A549 (cell line): Measurements from ENCODE around the gene AP3B2.

Experiments used
- CHD2 ChIP-seq: fragments of 150-350 bp; IDR thresholded peaks from 2 replicates; pipeline ENCODE4 v1.6.1; 2014; ENCODE audit warnings: low read length; ENCODE audit not compliant: partially characterized antibody
- CTCF ChIP-seq: fragments of >200 bp; sonication (Bioruptor Twin); formaldehyde crosslinking; IDR thresholded peaks from 3 replicates; pipeline ENCODE4 v1.5.1; 2016
- ELK1 ChIP-seq: fragments of 150-350 bp; IDR thresholded peaks from 2 replicates; pipeline ENCODE4 v1.6.1; 2014; ENCODE audit warnings: low read depth, mild to moderate bottlenecking, low read length
- EP300 ChIP-seq, 2 experiments: fragments of >200 bp; sonication (Bioruptor Twin); formaldehyde crosslinking; IDR thresholded peaks; 2 replicates in 1 of 2; 3 replicates in 1 of 2; pipeline ENCODE4 v1.6.1; 2016 to 2017
- FOSL2 ChIP-seq, 2 experiments: fragments of 450-650 bp in 1 of 2; fragments of >200 bp in 1 of 2; sonication (Bioruptor Twin) in 1 of 2; formaldehyde crosslinking; IDR thresholded peaks; 2 replicates each; pipeline versions ENCODE4 v1.5.0 to v1.6.1; 2016 to 2020; ENCODE audit warnings: mild to moderate bottlenecking in 1 of 2, moderate library complexity in 1 of 2
- JUN ChIP-seq, 2 experiments: fragments of >200 bp; sonication (Bioruptor Twin); formaldehyde crosslinking; IDR thresholded peaks; 2 replicates in 1 of 2; 3 replicates in 1 of 2; pipeline ENCODE4 v1.6.1; 2016 to 2017
- KDM1A ChIP-seq: fragments of 200-600 bp; sonication (generic); IDR thresholded peaks from 2 replicates; pipeline ENCODE4 v1.6.1; 2016; ENCODE audit warnings: low read depth, mild to moderate bottlenecking
- NFE2L2 ChIP-seq: fragments of 150-350 bp; conservative IDR thresholded peaks from 2 replicates; pipeline ENCODE4 v1.6.1; 2014; ENCODE audit warnings: low read length
- PHF8 ChIP-seq: fragments of 200-600 bp; sonication (generic); IDR thresholded peaks from 2 replicates; pipeline ENCODE4 v1.6.1; 2016; ENCODE audit warnings: low read depth, mild to moderate bottlenecking, antibody characterized with exemption, moderate library complexity, borderline replicate concordance
- POLR2A ChIP-seq: IDR thresholded peaks from 2 replicates; pipeline ENCODE4 v1.6.1; 2012; ENCODE audit warnings: mild to moderate bottlenecking, low read length
- RCOR1 ChIP-seq: fragments of 150-350 bp; IDR thresholded peaks from 2 replicates; pipeline ENCODE4 v1.6.1; 2014; ENCODE audit warnings: antibody characterized with exemption, low read length, low read depth
- RNF2 ChIP-seq: fragments of 200-600 bp; sonication (generic); IDR thresholded peaks from 2 replicates; pipeline ENCODE4 v1.6.1; 2016; ENCODE audit warnings: low read depth, mild to moderate bottlenecking, antibody characterized with exemption, moderate library complexity, borderline replicate concordance
- TP53 ChIP-seq: fragments of 250-450 bp; sonication (Bioruptor Pico); IDR thresholded peaks from 2 replicates; pipeline ENCODE4 v1.5.0; 2021; ENCODE audit warnings: mild to moderate bottlenecking, moderate library complexity

GRCh38 chr15:82670699-82671098 is 39.0 kb downstream of the AP3B2 start:
- no peak for TF ChIP-seq CHD2
- TF ChIP-seq NFE2L2, result no peak
- TF ChIP-seq RNF2, result no peak
- TF ChIP-seq POLR2A, result no peak
- TF ChIP-seq CTCF, result no peak
- no peak for TF ChIP-seq RCOR1
- no peak for TF ChIP-seq EP300 (IDR thresholded peaks at IDR 0.05)
- TF ChIP-seq JUN (IDR thresholded peaks at IDR 0.05), result no peak
- TF ChIP-seq TP53, result no peak
- no peak for TF ChIP-seq KDM1A
- TF ChIP-seq ELK1, result no peak
- no peak for TF ChIP-seq FOSL2 (IDR thresholded peaks at IDR 0.05)
- no peak for TF ChIP-seq FOSL2 (CRISPR knock-in tag; IDR thresholded peaks at IDR 0.05)
- no peak for TF ChIP-seq PHF8
